ENCODE results near the gene ANKHD1. TPM values are rescaled to one million over a fixed set of nuclear protein-coding genes. Genes with fewer than 3 reads are reported as not detected.

Gene ANKHD1
- total and polyA plus RNA-seq, 8 donors: 56.0 to 77.7 (median 64.0) TPM

DNA sequence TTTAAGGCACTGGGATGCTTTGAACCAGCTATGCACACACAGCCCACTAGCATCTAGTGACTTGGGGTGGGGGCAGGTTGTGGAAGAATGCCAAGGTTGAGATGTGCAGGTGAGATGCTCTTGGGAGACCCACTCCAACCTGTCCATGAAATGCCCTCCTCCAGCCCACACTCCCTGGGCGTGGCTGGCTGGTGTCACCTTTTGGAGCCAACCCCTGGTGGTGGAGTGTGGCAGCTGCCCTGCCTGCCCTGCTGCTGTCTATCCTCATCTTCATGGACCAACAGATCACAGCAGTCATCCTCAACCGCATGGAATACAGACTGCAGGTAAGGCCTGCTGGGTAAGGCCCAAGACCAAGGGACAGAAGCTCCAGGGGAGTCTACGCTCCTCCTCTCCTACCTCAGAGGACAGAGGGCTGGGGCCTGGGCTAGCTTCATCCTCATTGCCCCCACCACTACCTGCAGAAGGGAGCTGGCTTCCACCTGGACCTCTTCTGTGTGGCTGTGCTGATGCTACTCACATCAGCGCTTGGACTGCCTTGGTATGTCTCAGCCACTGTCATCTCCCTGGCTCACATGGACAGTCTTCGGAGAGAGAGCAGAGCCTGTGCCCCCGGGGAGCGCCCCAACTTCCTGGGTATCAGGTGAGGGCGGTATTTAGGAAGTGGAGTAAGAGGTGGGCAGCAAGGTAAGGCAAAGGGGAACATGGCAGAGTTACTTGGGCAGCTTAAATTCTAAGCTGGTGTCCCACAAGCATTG, 34.2 kb upstream of the ANKHD1 start:
- intact Hi-C loops (cut with DNase I): loop anchor here (10.0 kb wide), 3 partner anchors 133 to 347 kb away; partner anchors contain the start of genes CD14 (in 1 of the 3) and TMCO6 (in 1 of the 3)
- no peaks in the 10 kb centered on the region for H3K4me1 ChIP-seq
- no peaks in the 10 kb centered on the region for H3K9me3 ChIP-seq
- whole genome bisulfite sequencing, 2 donors: 75 to 76% methylated on average over 8 of the region's 8 CpGs
- H3K27ac ChIP-seq: no peak overlapping the region
- H3K36me3 ChIP-seq: no peaks in the 10 kb centered on the region
- FAIRE-seq (no peak), ATAC-seq (no peak), DNase-seq (no peak)
- TF ChIP-seq CTCF (IDR thresholded peaks at IDR 0.05): no peak
- no peaks in the 10 kb centered on the region for H3K27me3 ChIP-seq
- H3K4me3 ChIP-seq: no peak overlapping the region

- no peaks in the 10 kb centered on the region for H3K4me1 ChIP-seq
- no peak for TF ChIP-seq CTCF (IDR thresholded peaks at IDR 0.05)
- DNase-seq (no peak), ATAC-seq (no peak), FAIRE-seq (no peak)
- intact Hi-C loops (cut with DNase I): loop anchor here in 1 of 3 donors (10.0 kb wide), 1 partner anchor 343 kb away; no protein-coding TSS in a partner anchor
- no peak overlapping the region for H3K4me3 ChIP-seq
- H3K9me3 ChIP-seq: no peaks in the 10 kb centered on the region
- H3K27me3 ChIP-seq: no peaks in the 10 kb centered on the region
- no peak overlapping the region for H3K27ac ChIP-seq
- no peaks in the 10 kb centered on the region for H3K36me3 ChIP-seq
- 73 to 85% methylated on average over 3 of the region's 3 CpGs for WGBS, 2 donors
These were observed 30.1 kb upstream of the ANKHD1 start for GRCh38 chr5:140371356-140372151.

GRCh38 chr5:140372971-140373487, 28.6 kb upstream of the ANKHD1 start:
- H3K27ac ChIP-seq: no peak overlapping the region
- no peaks in the 10 kb centered on the region for H3K27me3 ChIP-seq
- 3 to 13% methylated on average over 2 of the region's 2 CpGs for WGBS, 2 donors
- ATAC-seq (peak; percentile 84 to 98 (median 95)), FAIRE-seq (no peak), DNase-seq (peak; percentile 59 to 74 (median 68))
- no peaks in the 10 kb centered on the region for H3K9me3 ChIP-seq
- TF ChIP-seq CTCF (IDR thresholded peaks at IDR 0.05): peak; percentile 52 to 74 (median 70)
- no peak overlapping the region for H3K4me3 ChIP-seq
- H3K36me3 ChIP-seq: no peaks in the 10 kb centered on the region
- intact Hi-C loops (cut with DNase I): loop anchor here in 1 of 3 donors (10.0 kb wide), 1 partner anchor 342 kb away; no protein-coding TSS in a partner anchor
- H3K4me1 ChIP-seq: no peaks in the 10 kb centered on the region

DNA sequence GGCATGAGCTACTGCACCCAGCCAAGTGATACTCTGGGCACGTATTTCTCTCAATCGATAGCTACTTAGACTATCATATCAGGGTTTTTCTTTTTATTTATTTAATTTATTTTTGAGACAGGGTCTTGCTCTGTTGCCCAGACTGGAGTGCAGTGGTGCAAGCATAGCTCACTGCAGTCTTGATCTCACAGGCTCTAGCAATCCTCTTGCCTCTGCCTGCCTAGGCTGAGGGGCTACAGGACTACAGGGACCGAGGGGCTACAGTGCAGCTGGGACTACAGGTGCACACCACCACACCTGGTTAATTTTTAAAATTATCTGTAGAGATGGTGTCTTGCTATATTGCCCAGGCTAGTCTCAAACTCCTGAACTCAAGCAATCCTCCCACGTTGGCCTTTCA, 20.3 kb upstream of the ANKHD1 start:
- Histone ChIP-seq H3K9me3 (no peaks in the 10 kb centered on the region), H3K36me3 (no peaks in the 10 kb centered on the region), H3K4me3 (no peak overlapping the region), H3K27me3 (no peaks in the 10 kb centered on the region), H3K4me1 (no peaks in the 10 kb centered on the region), H3K27ac (no peak overlapping the region)
- intact Hi-C loops (cut with DNase I): no loop called here
- FAIRE-seq (no peak), ATAC-seq (no peak), DNase-seq (no peak)
- TF ChIP-seq CTCF (IDR thresholded peaks at IDR 0.05): no peak
- WGBS, 2 donors: 63 to 86% methylated on average over 4 of the region's 4 CpGs

Measured in pancreas (tissue), 10 donors.